Liver (tissue), 9 donors: ENCODE results near the gene ZNRF3. TPM values are rescaled to one million over a fixed set of nuclear protein-coding genes. Genes with fewer than 3 reads are reported as not detected.

ENCODE experiments used
- DNase-seq: peaks from one replicate; pipeline ENCODE4 v3.0.0-alpha.2; 2017; ENCODE audit warnings: low spot score
- H3K27ac ChIP-seq, 2 donors: one replicate each; pipeline ENCODE4 v1.7.0; 2013; ENCODE audit warnings: inconsistent platforms in 2 of 2, low read length in 2 of 2, control low read depth in 1 of 2, low read depth in 1 of 2, mild to moderate bottlenecking in 1 of 2
- H3K27me3 ChIP-seq, 4 donors: one replicate each; pipeline versions ENCODE4 v1.6.1 to v1.7.0; 2013; ENCODE audit warnings: low read length in 3 of 4, inconsistent platforms in 1 of 4, mild to moderate bottlenecking in 1 of 4, moderate library complexity in 1 of 4; ENCODE audit not compliant: control insufficient read depth in 4 of 4, insufficient read depth in 4 of 4
- H3K36me3 ChIP-seq, 4 donors: one replicate each; pipeline versions ENCODE4 v1.6.1 to v1.7.0; 2013; ENCODE audit warnings: low read length in 3 of 4, mild to moderate bottlenecking in 3 of 4, low read depth in 1 of 4, moderate library complexity in 1 of 4; ENCODE audit not compliant: control insufficient read depth in 4 of 4, insufficient read depth in 3 of 4
- H3K4me1 ChIP-seq, 4 donors: one replicate each; pipeline versions ENCODE4 v1.6.1 to v1.7.0; 2013; ENCODE audit warnings: low read length in 3 of 4, mild to moderate bottlenecking in 3 of 4, moderate library complexity in 1 of 4; ENCODE audit not compliant: control insufficient read depth in 4 of 4, insufficient read depth in 4 of 4
- H3K4me3 ChIP-seq, 3 donors: one replicate each; pipeline versions ENCODE4 v1.6.1 to v1.7.0; 2013; ENCODE audit warnings: low read length in 3 of 3, control low read depth in 1 of 3, low read depth in 1 of 3, mild to moderate bottlenecking in 1 of 3
- H3K9ac ChIP-seq, 2 donors: one replicate each; pipeline ENCODE4 v1.7.0; 2013; ENCODE audit warnings: low read length in 2 of 2, mild to moderate bottlenecking in 2 of 2, moderate library complexity in 2 of 2, control low read depth in 1 of 2, low read depth in 1 of 2
- H3K9me3 ChIP-seq, 4 donors: one replicate each; pipeline versions ENCODE4 v1.6.1 to v1.7.0; 2013; ENCODE audit warnings: low read length in 3 of 4; ENCODE audit not compliant: control insufficient read depth in 4 of 4
- ATF3 ChIP-seq: IDR thresholded peaks from 2 replicates; pipeline ENCODE4 v1.6.1; 2016; ENCODE audit warnings: antibody characterized with exemption
- CTCF ChIP-seq: fragments of 150-350 bp; IDR thresholded peaks from 2 replicates; pipeline ENCODE4 v1.5.1; 2017; ENCODE audit warnings: improper control_type of control experiment, low read depth, low read length; ENCODE audit not compliant: missing input control
- EGR1 ChIP-seq, 2 donors: IDR thresholded peaks; 2 replicates each; pipeline ENCODE4 v1.6.1; 2016 to 2018; ENCODE audit warnings: antibody characterized with exemption in 2 of 2, low read depth in 2 of 2
- FOXA1 ChIP-seq: IDR thresholded peaks from 2 replicates; pipeline ENCODE4 v1.6.1; 2016; ENCODE audit warnings: antibody characterized with exemption
- FOXA2 ChIP-seq: IDR thresholded peaks from 2 replicates; pipeline ENCODE4 v1.6.1; 2016; ENCODE audit warnings: antibody characterized with exemption
- GABPA ChIP-seq, 2 donors: IDR thresholded peaks in 1 of 2; conservative IDR thresholded peaks in 1 of 2; 2 replicates each; pipeline ENCODE4 v1.6.1; 2016; ENCODE audit warnings: antibody characterized with exemption in 2 of 2, mild to moderate bottlenecking in 1 of 2, moderate library complexity in 1 of 2
- HNF4A ChIP-seq, 2 donors: conservative IDR thresholded peaks; 2 replicates each; pipeline ENCODE4 v1.6.1; 2016; ENCODE audit warnings: antibody characterized with exemption in 2 of 2, mild to moderate bottlenecking in 2 of 2
- HNF4G ChIP-seq: IDR thresholded peaks from 2 replicates; pipeline ENCODE4 v1.6.1; 2016; ENCODE audit warnings: antibody characterized with exemption
- JUND ChIP-seq, 2 donors: IDR thresholded peaks; 2 replicates each; pipeline ENCODE4 v1.6.1; 2016; ENCODE audit warnings: antibody characterized with exemption in 2 of 2
- MAX ChIP-seq: IDR thresholded peaks from 2 replicates; pipeline ENCODE4 v1.6.1; 2016; ENCODE audit warnings: antibody characterized with exemption
- NR2F2 ChIP-seq: IDR thresholded peaks from 2 replicates; pipeline ENCODE4 v1.6.1; 2016; ENCODE audit warnings: antibody characterized with exemption
- RAD21 ChIP-seq, 2 donors: IDR thresholded peaks; 2 replicates each; pipeline ENCODE4 v1.6.1; 2016; ENCODE audit warnings: antibody characterized with exemption in 2 of 2, mild to moderate bottlenecking in 2 of 2
- REST ChIP-seq: IDR thresholded peaks from 2 replicates; pipeline ENCODE4 v1.6.1; 2016; ENCODE audit warnings: antibody characterized with exemption, mild to moderate bottlenecking
- RXRA ChIP-seq, 2 donors: IDR thresholded peaks; 2 replicates each; pipeline ENCODE4 v1.6.1; 2017 to 2018; ENCODE audit warnings: antibody characterized with exemption in 2 of 2, mild to moderate bottlenecking in 1 of 2
- SP1 ChIP-seq: IDR thresholded peaks from 2 replicates; pipeline ENCODE4 v1.6.1; 2018; ENCODE audit warnings: antibody characterized with exemption, mild to moderate bottlenecking
- TAF1 ChIP-seq: conservative IDR thresholded peaks from 2 replicates; pipeline ENCODE4 v1.6.1; 2016; ENCODE audit warnings: antibody characterized with exemption, mild to moderate bottlenecking
- YY1 ChIP-seq: IDR thresholded peaks from 2 replicates; pipeline ENCODE4 v1.6.1; 2016; ENCODE audit warnings: antibody characterized with exemption, mild to moderate bottlenecking
- ZBTB33 ChIP-seq: IDR thresholded peaks from 2 replicates; pipeline ENCODE4 v1.6.1; 2016; ENCODE audit warnings: antibody characterized with exemption
- WGBS: extraction: QIAGEN DNeasy Blood & Tissue Kit; methylation state at CpG from one replicate; pipeline ENCODE4 v1.1.7; 2013; 5-methylcytosine and 5-hydroxymethylcytosine counted together
- polyA plus RNA-seq, 2 donors: library from polyadenylated mRNA; stranded (reverse) in 1 of 2; unstranded in 1 of 2; fragments of 200-250 nt in 1 of 2; fragments of >200 nt in 1 of 2; fragmentation: Nextera tagmentation in 1 of 2; extraction: Ambion mirVana in 1 of 2; gene quantifications; one replicate each; pipeline versions ENCODE4 v1.2.1 to v1.2.3, GENCODE V29; 2013 to 2015
- total RNA-seq, 2 donors: library from RNA; depleted of rRNA; stranded (reverse); fragments of >200 nt; gene quantifications; one replicate each; pipeline ENCODE4 v1.2.3, GENCODE V29; 2014
- donor health status: healthy.
- donor health status: healthy.
- donor health status: healthy.
- donor health status: healthy.
- donor health status: healthy.

Gene ZNRF3
- total and polyA plus RNA-seq, 4 donors, result 2.2 to 5.9 (median 4.7) TPM

GRCh38 chr22:29016067-29016938 lies 132.9 kb downstream of the ZNRF3 start:
- Histone ChIP-seq H3K4me1 (peaks cover 7 to 66% (median 36%) of the 10 kb centered on the region in 4 donors), H3K9me3 (no peaks in the 10 kb centered on the region), H3K9ac (peak overlapping the region; percentile 46 to 62), H3K27me3 (no peaks in the 10 kb centered on the region), H3K27ac (peak overlapping the region; percentile 58 to 94), H3K36me3 (peaks cover 0 to 3% (median under 1%) of the 10 kb centered on the region in 4 donors), H3K4me3 (no peak overlapping the region)
- 36% methylated on average over 3 of the region's 3 CpGs for WGBS
- DNase-seq, result no peak
- TF ChIP-seq ZBTB33 (peak; percentile 14), ATF3 (no peak), RXRA (IDR thresholded peaks at IDR 0.05) (peak; percentile 68 to 83), GABPA (IDR thresholded peaks at IDR 0.05 in 1 of 2, conservative IDR thresholded peaks at IDR 0.05 in 1 of 2) (no peak), HNF4G (no peak), CTCF (no peak), YY1 (peak; percentile 23), MAX (peak; percentile 31), FOXA2 (peak; percentile 11), SP1 (peak; percentile 55), RAD21 (IDR thresholded peaks at IDR 0.05) (peak in 1 of 2 donors; percentile 46), TAF1 (no peak), FOXA1 (no peak), EGR1 (IDR thresholded peaks at IDR 0.05; ENCODE audit: low read depth in 2 of 2) (no peak), NR2F2 (no peak), HNF4A (conservative IDR thresholded peaks at IDR 0.05) (peak; percentile 68 to 70), JUND (IDR thresholded peaks at IDR 0.05) (peak; percentile 29 to 48), REST (no peak)
